ENCODE measurements around the gene VSX2.

Gene VSX2

GRCh38 chr14:74302634-74303569 lies 63.7 kb downstream of the VSX2 start, which contains the start of gene ABCD4:
Gene ABCD4, minus strand, starts transcription at chr14:74302934. Its CDS starts 22 bp downstream, at chr14:74302912.
- peak; percentile 90 for DNase-seq (ENCODE audit: low read depth)

GRCh38 chr14:74308695-74309094 lies 69.4 kb downstream of the VSX2 start:
- DNase-seq (ENCODE audit: low read depth) = no peak

GRCh38 chr14:74309125-74310022 lies 70.1 kb downstream of the VSX2 start:
- no peak for DNase-seq (ENCODE audit: low read depth)

- no peak for DNase-seq (ENCODE audit: low read depth)
These were observed 72.9 kb downstream of the VSX2 start for GRCh38 chr14:74312161-74312560.

Measured in fibroblast of gingiva (primary cell).